Posterior cingulate gyrus (tissue), 11 donors: ENCODE results near the gene LYPLAL1.
"Not testable (repeated sequence)": the region's sequence is repeated elsewhere in the genome, so short reads cannot be mapped to it uniquely, and the experiment has no call there.

Experiments used
- DNase-seq, 10 donors: peaks; one replicate each; pipeline versions ENCODE4 v3.0.0 to v3.0.0-alpha.2; 2020 to 2021; ENCODE audit warnings: mixed read lengths in 3 of 10
- intact Hi-C: fragments of 100-400 bp; cut with DNase I; formaldehyde crosslinking; loops from one replicate; pipeline ENCODE4 v1.15.1; 2023

LYPLAL1 gene

DNA sequence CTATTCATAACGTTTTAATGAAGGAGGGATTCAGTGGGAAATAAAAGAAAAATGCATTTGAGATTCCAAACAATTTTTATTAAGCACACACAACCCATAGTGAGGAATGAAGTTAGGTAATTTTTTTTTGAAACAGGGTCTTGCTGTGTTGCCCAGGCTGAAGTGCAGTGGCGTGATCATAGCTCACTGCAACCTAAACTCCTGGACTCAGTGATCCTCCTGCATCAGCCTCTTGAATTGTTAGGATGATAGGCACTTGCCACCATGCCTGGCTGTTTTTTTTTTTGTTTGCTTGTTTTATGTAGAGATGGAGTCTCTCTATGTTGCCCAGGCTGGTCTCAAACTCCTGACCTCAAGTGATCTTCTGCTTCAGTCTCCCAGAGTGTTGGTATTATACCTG, 28.9 kb downstream of the LYPLAL1 start:
- DNase-seq, result no peak
- intact Hi-C loops, result no loop called here

DNA sequence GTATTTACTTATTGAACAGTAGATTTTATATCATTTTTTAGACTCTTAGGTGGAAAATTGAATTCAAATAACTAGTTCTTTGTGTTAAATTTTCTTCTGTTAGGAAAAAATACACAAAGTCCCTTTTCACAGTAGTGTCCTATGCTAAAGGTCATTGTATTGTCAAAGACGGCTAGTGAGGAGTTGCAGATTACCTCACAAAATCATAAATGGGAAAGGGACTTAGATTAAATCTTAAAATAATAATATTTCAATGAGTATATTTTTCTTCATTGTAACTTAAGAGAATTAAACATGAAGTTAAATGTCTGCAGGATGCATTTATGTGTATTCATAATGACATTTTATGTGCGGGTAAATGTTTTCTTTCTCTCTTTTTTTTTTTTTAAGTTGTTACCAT, 32.7 kb downstream of the LYPLAL1 start:
- intact Hi-C loops, result no loop called here
- DNase-seq, result no peak

DNA sequence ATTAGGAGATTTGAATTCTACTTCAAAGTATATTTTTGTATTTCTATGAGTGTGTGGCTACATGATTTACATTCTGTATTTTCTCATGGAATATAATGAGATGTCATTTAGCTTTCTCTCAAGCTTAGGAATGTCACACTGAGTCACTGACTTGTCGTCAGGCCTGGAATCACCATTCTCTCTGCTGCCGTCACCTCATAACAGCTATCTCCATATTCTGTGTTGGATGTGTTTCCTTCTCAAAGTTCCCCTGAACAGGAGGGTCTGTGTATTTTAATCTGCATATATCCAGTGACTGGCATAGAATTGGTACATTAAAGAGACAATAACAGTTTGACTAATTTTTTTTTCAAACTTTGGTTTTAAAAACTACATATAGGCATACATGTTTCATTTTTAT, 35.9 kb downstream of the LYPLAL1 start:
- DNase-seq, result no peak
- intact Hi-C loops, result no loop called here

- no peak for DNase-seq
- intact Hi-C loops, result no loop called here
Observed at GRCh38 chr1:219210067-219210466, 36.4 kb downstream of the LYPLAL1 start.

DNA sequence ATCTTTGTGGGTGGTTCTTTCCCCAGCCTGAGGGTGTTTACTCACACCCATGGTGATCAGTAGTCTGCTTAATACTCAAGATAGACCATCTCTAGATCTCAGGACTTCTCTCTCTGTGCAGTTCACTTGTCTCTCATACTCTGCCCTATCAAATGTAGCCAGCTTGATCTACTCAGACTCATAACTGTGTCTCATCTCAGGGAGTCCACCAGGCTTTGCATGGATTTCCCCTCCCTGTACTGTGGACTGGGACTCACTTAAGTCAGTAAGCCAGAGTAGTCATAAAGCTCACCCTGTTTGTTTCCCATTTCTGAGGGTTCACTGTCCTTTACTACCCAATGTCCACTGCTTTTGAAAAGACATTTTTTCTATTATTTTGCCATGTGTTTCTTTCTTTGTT, 41.8 kb downstream of the LYPLAL1 start:
- DNase-seq, result no peak
- intact Hi-C loops, result no loop called here

- DNase-seq, result no peak
- intact Hi-C loops, result no loop called here
Observed at GRCh38 chr1:219220945-219221344, 47.3 kb downstream of the LYPLAL1 start.

DNA sequence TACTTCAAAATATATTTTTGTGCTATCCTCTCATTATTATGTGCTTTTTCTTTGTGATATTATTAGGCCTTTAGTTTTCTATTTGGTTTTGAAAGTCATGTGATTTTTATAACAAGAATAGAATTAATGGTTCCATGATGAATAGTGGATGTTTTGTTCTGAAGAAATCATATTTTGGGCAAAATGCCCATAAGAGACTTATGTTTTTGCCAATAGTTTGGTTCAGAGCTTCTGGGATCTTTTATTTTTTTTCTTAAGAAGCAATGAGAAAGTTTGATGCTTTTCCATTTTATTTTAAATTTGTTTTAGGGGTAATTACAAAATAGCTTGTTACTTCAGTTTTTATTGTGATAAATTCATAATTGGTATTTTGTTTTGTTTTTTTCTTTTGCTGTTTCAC, 49.8 kb downstream of the LYPLAL1 start:
- DNase-seq, result no peak
- intact Hi-C loops, result no loop called here

- no peak for DNase-seq
- intact Hi-C loops, result no loop called here
Observed at GRCh38 chr1:219226196-219226595, 52.5 kb downstream of the LYPLAL1 start.

DNA sequence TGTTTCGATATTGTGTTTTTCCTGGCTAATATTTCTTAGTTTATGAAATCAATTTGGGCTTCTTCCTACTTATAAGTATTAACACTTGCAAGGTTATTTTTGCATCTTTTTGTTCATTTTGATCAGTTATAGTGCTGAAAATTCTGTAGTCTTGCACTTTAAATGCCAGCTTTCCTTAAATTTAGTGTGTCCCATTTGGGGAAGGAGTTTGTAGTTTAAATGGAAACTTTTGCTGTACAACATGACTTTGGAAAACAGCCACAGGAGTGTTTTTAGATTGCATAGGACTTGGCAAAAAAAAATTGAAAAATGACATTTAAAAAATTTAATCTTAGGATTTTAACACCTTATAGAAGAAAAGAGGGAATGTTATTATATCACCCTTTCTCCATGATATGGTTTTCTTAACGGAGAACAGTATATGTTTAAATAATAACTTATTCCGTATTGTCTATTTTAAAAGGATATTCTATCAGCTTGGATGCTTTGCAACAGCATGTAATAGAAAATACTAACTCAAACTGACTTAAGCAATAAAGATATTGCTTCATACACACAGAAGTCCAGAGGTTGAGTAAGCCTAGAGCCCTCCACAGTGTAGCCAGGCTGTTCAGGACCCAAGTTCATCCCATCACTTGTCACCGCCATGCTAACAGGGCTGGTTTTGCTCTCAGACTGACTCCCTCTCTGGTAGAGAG, 53.8 kb downstream of the LYPLAL1 start:
- no peak for DNase-seq
- intact Hi-C loops, result no loop called here

GRCh38 chr1:219228058-219228419, 54.4 kb downstream of the LYPLAL1 start:
- intact Hi-C loops, result no loop called here
- no peak for DNase-seq

- no peak for DNase-seq
- intact Hi-C loops, result no loop called here
Observed at GRCh38 chr1:219232890-219233289, 59.2 kb downstream of the LYPLAL1 start.

DNA sequence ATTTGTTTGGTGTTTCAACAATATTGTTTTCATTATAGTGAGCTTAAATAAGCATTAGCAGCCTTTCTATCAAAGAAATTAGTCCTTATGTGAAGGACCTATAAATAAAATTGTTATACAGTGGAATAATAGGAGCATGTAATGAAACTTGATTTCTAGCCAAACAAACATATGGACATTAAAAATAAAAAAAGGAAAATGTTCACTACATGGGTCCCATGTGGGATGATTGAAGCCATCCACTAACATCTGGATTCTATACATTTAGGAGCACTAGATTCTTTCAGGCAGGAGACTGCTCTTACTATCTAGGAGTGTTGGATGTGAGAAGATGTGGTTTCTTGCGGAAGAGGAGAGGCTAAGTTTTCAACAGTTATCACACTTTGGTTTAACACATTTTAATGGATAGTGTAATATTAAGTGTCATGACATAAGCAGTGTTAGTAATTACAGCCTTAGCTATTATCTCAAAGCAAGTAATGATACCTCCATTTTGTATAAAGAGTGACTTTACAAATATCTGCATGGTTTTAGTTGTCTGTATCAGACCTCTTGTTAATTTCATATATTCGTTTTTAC, 62.3 kb downstream of the LYPLAL1 start:
- intact Hi-C loops, result no loop called here
- no peak for DNase-seq

GRCh38 chr1:219236933-219237610, 63.4 kb downstream of the LYPLAL1 start:
- intact Hi-C loops, result no loop called here

DNA sequence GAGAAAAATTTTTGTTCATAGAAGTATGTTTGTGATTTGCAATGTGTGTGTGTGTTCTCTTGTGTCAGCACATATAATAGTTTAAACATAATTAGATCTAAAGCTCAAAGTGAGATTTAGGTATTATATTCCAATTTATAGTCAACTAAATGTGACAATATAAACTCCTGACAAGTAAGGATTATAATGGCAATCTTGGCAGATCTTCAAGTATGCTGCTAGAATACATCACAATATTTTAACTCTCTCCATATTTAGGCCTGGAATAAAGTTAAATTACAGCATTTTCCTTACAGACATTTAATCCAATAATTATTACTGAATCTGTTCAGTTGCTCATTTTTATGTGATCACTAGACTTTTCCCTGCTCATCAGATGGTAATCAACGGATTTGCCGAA, 65.8 kb downstream of the LYPLAL1 start:
- no peak for DNase-seq
- intact Hi-C loops, result no loop called here

More at GRCh38 chr1:219236933-219237610, 63.4 kb downstream of the LYPLAL1 start:
- DNase-seq, result no peak

- intact Hi-C loops, result no loop called here
- no peak for DNase-seq
Observed at GRCh38 chr1:219244864-219245263, 71.2 kb downstream of the LYPLAL1 start.

GRCh38 chr1:219247441-219247840, 73.8 kb downstream of the LYPLAL1 start:
- intact Hi-C loops, result no loop called here

DNA sequence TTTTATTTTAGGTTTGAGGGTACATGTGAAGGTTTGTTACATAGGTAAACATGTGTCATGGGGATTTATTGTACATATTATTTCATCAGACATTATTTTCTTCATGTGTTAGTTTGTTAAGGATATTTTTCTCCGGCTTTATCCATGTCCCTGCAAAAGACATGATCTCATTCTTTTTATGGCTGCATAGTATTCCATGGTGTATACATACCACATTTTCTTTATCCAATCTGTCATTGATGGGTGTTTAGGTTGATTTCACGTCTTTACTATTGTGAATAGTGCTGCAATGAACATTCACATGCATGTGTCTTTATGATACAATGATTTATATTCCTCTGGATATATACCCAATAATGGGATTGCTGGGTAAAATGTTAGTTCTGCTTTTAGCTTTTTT, 76.8 kb downstream of the LYPLAL1 start:
- DNase-seq, intact Hi-C loops: not testable (repeated sequence)

More at GRCh38 chr1:219247441-219247840, 73.8 kb downstream of the LYPLAL1 start:
- no peak for DNase-seq

- no peak for DNase-seq
- intact Hi-C loops, result no loop called here
Observed at GRCh38 chr1:219257751-219258150, 84.1 kb downstream of the LYPLAL1 start.

- intact Hi-C loops, result no loop called here
- DNase-seq, result no peak
Observed at GRCh38 chr1:219261454-219261853, 87.8 kb downstream of the LYPLAL1 start.
